GM23338 (cell line): ENCODE data around the gene LENEP. TPM values are rescaled to one million over a fixed set of nuclear protein-coding genes. Genes with fewer than 3 reads are reported as not detected.
A peak's percentile ranks its signal among the peaks of the same experiment; 100 is the strongest.

Experiments
- ATAC-seq: fragments of 200-7000 bp; cut with Tn5 transposase; 3 replicates; pipeline ENCODE4 v1.9.1; 2020
- DNase-seq: peaks from one replicate; pipeline ENCODE4 v3.0.0-alpha.2; 2015; ENCODE audit warnings: low spot score
- H2AFZ ChIP-seq: fragments of 200-600 bp; sonication (generic); 2 replicates; pipeline ENCODE4 v1.8.0; 2016; ENCODE audit warnings: antibody characterized with exemption, mild to moderate bottlenecking, moderate library complexity
- H3F3A ChIP-seq: fragments of 200-600 bp; sonication (generic); replicated peaks from 2 replicates; pipeline ENCODE4 v1.8.0; 2017; ENCODE audit warnings: antibody characterized with exemption, mixed run types, low read depth
- H3K27ac ChIP-seq: fragments of 200-600 bp; sonication (generic); 2 replicates; pipeline ENCODE4 v1.6.1; 2016; ENCODE audit warnings: low read depth
- H3K27me3 ChIP-seq: fragments of 200-600 bp; sonication (generic); 2 replicates; pipeline ENCODE4 v1.8.0; 2016; ENCODE audit warnings: mild to moderate bottlenecking, mixed run types, moderate library complexity; ENCODE audit not compliant: insufficient read depth
- H3K36me3 ChIP-seq: fragments of 200-600 bp; sonication (generic); 2 replicates; pipeline ENCODE4 v1.8.0; 2016; ENCODE audit warnings: mild to moderate bottlenecking; ENCODE audit not compliant: insufficient read depth
- H3K4me1 ChIP-seq: fragments of 200-600 bp; sonication (generic); 2 replicates; pipeline ENCODE4 v1.8.0; 2016; ENCODE audit warnings: mild to moderate bottlenecking, moderate library complexity; ENCODE audit not compliant: insufficient read depth
- H3K4me2 ChIP-seq: fragments of 200-600 bp; sonication (generic); 2 replicates; pipeline ENCODE4 v1.7.1; 2017; ENCODE audit warnings: mixed run types
- H3K4me3 ChIP-seq: fragments of 200-600 bp; sonication (generic); 2 replicates; pipeline ENCODE4 v1.6.1; 2016; ENCODE audit warnings: mixed run types
- H3K79me2 ChIP-seq: fragments of 200-600 bp; sonication (generic); replicated peaks from 2 replicates; pipeline ENCODE4 v1.8.0; 2017; ENCODE audit warnings: mild to moderate bottlenecking; ENCODE audit not compliant: insufficient read depth
- H3K9me2 ChIP-seq: fragments of 200-600 bp; sonication (generic); 2 replicates; pipeline ENCODE4 v1.8.0; 2017; ENCODE audit not compliant: insufficient read depth
- H4K20me1 ChIP-seq: fragments of 200-600 bp; sonication (generic); replicated peaks from 2 replicates; pipeline ENCODE4 v1.8.0; 2017; ENCODE audit warnings: mild to moderate bottlenecking; ENCODE audit not compliant: insufficient read depth
- H3K27ac Mint-ChIP-seq: 2 replicates; pipeline ENCODE4 v1.8.0; 2020; ENCODE audit warnings: inconsistent platforms, mild to moderate bottlenecking, moderate library complexity, mixed read lengths
- H3K27me3 Mint-ChIP-seq: 3 replicates; pipeline ENCODE4 v1.8.0; 2022; ENCODE audit warnings: low read depth, mild to moderate bottlenecking, moderate library complexity, mixed read lengths, inconsistent platforms; ENCODE audit not compliant: insufficient read depth, poor library complexity
- H3K36me3 Mint-ChIP-seq: 3 replicates; pipeline ENCODE4 v1.8.0; 2021; ENCODE audit warnings: low read depth, mild to moderate bottlenecking, inconsistent platforms, moderate library complexity, mixed read lengths
- H3K4me1 Mint-ChIP-seq: 3 replicates; pipeline ENCODE4 v1.8.0; 2020; ENCODE audit warnings: mild to moderate bottlenecking, inconsistent platforms, mixed read lengths
- H3K4me3 Mint-ChIP-seq: 3 replicates; pipeline ENCODE4 v1.8.0; 2021; ENCODE audit warnings: moderate library complexity, mild to moderate bottlenecking, inconsistent platforms, mixed read lengths
- H3K9me3 Mint-ChIP-seq: 3 replicates; pipeline ENCODE4 v1.8.0; 2020; ENCODE audit warnings: moderate library complexity, mild to moderate bottlenecking, inconsistent platforms, mixed read lengths
- CREB1 ChIP-seq: fragments of 250-450 bp; sonication (Bioruptor Pico); IDR thresholded peaks from 2 replicates; pipeline ENCODE4 v1.5.0; 2020; ENCODE audit warnings: low read depth, mild to moderate bottlenecking, moderate library complexity
- CTCF ChIP-seq, 2 experiments: fragments of 200-600 bp in 1 of 2; sonication (generic) in 1 of 2; conservative IDR thresholded peaks; 2 replicates each; pipeline versions ENCODE4 v1.5.1 to v1.6.1; 2016 to 2017; ENCODE audit warnings: antibody characterized with exemption in 2 of 2, low read depth in 2 of 2, mild to moderate bottlenecking in 2 of 2, moderate library complexity in 1 of 2
- EZH2phosphoT487 ChIP-seq: fragments of 200-600 bp; sonication (generic); IDR thresholded peaks from one replicate; pipeline ENCODE4 v1.8.1; 2018; ENCODE audit warnings: antibody characterized with exemption; ENCODE audit not compliant: unreplicated experiment
- JUNB ChIP-seq: IDR thresholded peaks from one replicate; pipeline ENCODE4 v1.6.1; 2016; ENCODE audit warnings: antibody characterized with exemption; ENCODE audit not compliant: unreplicated experiment
- NANOG ChIP-seq: IDR thresholded peaks from 2 replicates; pipeline ENCODE4 v1.6.1; 2016; ENCODE audit warnings: antibody characterized with exemption, borderline replicate concordance
- POLR2AphosphoS5 ChIP-seq: IDR thresholded peaks from 2 replicates; pipeline ENCODE4 v1.6.1; 2016; ENCODE audit warnings: antibody characterized with exemption, low read depth
- polyA plus RNA-seq: library from polyadenylated mRNA; unstranded; fragments of >200 nt; fragmentation: Nextera tagmentation; extraction: Ambion mirVana; gene quantifications from 2 replicates; pipeline ENCODE4 v1.2.1, GENCODE V29; 2016
- total RNA-seq: library from RNA; depleted of rRNA; stranded (reverse); fragments of >200 nt; shearing (Covaris generic); gene quantifications from 2 replicates; pipeline ENCODE4 v1.2.3, GENCODE V29; 2014
- TF ChIP-seq, protein P1 (sequence below): IDR thresholded peaks from 2 replicates; pipeline ENCODE4 v1.6.1; 2016; ENCODE audit warnings: antibody characterized with exemption

Gene LENEP
- total and polyA plus RNA-seq, 2 experiments from 2014 or later, result 1.6 TPM; not detected in 1

DNA sequence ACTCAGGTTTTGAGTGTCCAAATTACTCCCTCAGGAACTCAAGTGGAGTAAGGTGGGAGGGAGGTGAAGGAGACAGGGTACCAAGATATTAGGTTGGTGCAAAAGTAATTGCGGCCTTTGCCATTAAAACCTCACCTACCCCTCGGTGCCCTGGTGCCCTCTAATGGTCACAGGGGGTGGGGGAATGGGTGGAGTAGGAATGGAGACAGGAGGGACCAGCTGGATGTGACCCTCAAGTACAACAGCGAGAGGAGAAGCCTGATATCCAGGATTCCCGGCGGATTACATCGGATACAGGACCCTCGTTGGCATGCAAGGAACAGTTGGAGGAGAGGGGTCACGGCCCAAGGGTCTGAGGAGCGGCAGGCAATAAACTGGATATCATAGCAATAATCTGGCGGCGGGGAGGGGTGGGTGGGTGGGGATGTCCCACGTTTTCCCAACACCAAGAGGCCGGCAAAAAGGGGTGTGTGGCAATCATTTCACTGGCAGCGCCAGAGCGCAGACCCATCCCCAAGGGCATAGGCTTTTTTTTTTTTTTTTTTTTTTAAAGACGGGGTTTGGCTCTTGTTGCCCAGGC is 4.9 kb downstream of the LENEP start:
- Histone ChIP-seq H3K4me2 (peak overlapping the region; percentile 82; the same call in 1 of the 2 replicates), H3K9me2 (no peaks in the 10 kb centered on the region), H2AFZ (no peak overlapping the region), H3K27me3 (no peaks in the 10 kb centered on the region), H3K79me2 (peaks cover 5% of the 10 kb centered on the region; the same call in 1 of the 2 replicates), H3K27ac (no peak overlapping the region), H3K4me1 (peaks cover 5% of the 10 kb centered on the region; the same call in 1 of the 2 replicates), H3F3A (peaks cover 19% of the 10 kb centered on the region), H4K20me1 (no peaks in the 10 kb centered on the region), H3K4me3 (no peak overlapping the region), H3K36me3 (no peaks in the 10 kb centered on the region)
- TF ChIP-seq CTCF (conservative IDR thresholded peaks at IDR 0.05; ENCODE audit: low read depth in 2 of 2), result peak; percentile 50 to 67
- TF ChIP-seq EZH2phosphoT487, result no peak
- DNase-seq (peak; percentile 40), ATAC-seq (no peak)
- H3K9me3 Mint-ChIP-seq, result no peaks in the 10 kb centered on the region
- H3K4me3 Mint-ChIP-seq, result peak overlapping the region; percentile 45
- no peak overlapping the region for H3K27ac Mint-ChIP-seq
- H3K27me3 Mint-ChIP-seq, result peaks cover 21% of the 10 kb centered on the region
- H3K36me3 Mint-ChIP-seq, result no peaks in the 10 kb centered on the region
- peaks cover 22% of the 10 kb centered on the region for H3K4me1 Mint-ChIP-seq

DNA sequence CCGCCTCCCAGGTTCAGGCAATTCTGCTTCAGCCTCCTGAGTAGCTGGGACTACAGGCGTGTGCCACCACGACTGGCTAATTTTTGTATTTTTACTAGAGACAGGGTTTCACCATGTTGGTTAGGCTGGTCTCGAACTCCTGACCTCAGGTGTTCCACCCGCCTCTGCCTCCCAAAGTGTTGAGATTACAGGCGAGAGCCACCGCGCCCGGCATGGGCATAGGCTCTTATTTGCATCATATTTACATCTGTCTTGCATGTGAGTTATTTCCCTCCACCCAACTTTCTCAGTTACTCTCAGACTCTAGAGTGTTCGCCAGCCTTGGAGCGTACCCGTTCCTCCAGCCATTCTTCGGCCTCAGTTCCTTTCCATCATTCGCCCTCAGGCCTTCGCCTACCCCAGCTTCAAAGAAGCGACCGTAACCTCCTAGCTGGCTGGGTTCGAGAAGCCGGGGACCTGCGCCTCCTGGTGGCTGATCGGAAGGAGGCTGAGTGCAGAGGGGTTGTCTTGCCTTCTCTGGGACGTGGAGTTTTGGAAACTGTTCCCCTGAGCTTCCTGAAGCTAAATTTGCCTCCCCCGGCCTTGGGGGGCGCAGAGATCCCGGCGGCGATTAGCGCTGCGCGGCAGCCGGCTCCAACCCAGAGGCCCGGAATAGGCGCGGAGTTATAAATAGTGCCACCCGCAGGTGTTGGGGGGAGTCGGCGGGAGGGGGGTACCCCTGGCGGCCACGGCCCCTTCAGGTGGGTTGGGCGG is 5.6 kb downstream of the LENEP start:
- peak overlapping the region; percentile 45; the same call in 1 of the 2 replicates for H3K27ac Mint-ChIP-seq
- no peaks in the 10 kb centered on the region for H3K36me3 ChIP-seq
- ATAC-seq, result peak; percentile 21

More for the DNA sequence above, 5.6 kb downstream of the LENEP start:
- no peaks in the 10 kb centered on the region for H3K9me3 Mint-ChIP-seq
- Histone ChIP-seq H3K4me1 (peaks cover 5% of the 10 kb centered on the region; the same call in 1 of the 2 replicates), H3K4me2 (peak overlapping the region; percentile 82), H3K27ac (0 out of 2 replicates have a peak overlapping the region, but pooled peaks have one; percentile 26), H4K20me1 (no peaks in the 10 kb centered on the region), H3K4me3 (peak overlapping the region; percentile 90), H3K9me2 (no peaks in the 10 kb centered on the region), H3K27me3 (no peaks in the 10 kb centered on the region), H3F3A (peaks cover 18% of the 10 kb centered on the region), H2AFZ (peak overlapping the region; percentile 33; the same call in 1 of the 2 replicates), H3K79me2 (peaks cover 5% of the 10 kb centered on the region; the same call in 1 of the 2 replicates)
- TF ChIP-seq JUNB (no peak), CREB1 (CRISPR knock-in tag) (0 out of 2 replicates have a peak, but pooled peaks have one; percentile 8), POLR2AphosphoS5 (0 out of 2 replicates have a peak, but pooled peaks have one; percentile 15), NANOG (no peak), CTCF (conservative IDR thresholded peaks at IDR 0.05; ENCODE audit: low read depth in 2 of 2) (peak; percentile 91 to 97)
- TF ChIP-seq, protein P1, sequence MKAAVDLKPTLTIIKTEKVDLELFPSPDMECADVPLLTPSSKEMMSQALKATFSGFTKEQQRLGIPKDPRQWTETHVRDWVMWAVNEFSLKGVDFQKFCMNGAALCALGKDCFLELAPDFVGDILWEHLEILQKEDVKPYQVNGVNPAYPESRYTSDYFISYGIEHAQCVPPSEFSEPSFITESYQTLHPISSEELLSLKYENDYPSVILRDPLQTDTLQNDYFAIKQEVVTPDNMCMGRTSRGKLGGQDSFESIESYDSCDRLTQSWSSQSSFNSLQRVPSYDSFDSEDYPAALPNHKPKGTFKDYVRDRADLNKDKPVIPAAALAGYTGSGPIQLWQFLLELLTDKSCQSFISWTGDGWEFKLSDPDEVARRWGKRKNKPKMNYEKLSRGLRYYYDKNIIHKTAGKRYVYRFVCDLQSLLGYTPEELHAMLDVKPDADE, result no peak
- H3K27me3 Mint-ChIP-seq, result peaks cover 22% of the 10 kb centered on the region
- H3K4me1 Mint-ChIP-seq, result peaks cover 16% of the 10 kb centered on the region
- H3K36me3 Mint-ChIP-seq, result no peaks in the 10 kb centered on the region
- DNase-seq, result peak; percentile 94
- H3K4me3 Mint-ChIP-seq, result peak overlapping the region; percentile 72
